BJ (cell line): Measurements from ENCODE around the gene RBM23. TPM values are rescaled to one million over a fixed set of nuclear protein-coding genes. Genes with fewer than 3 reads are reported as not detected.
"Not testable (repeated sequence)": the region's sequence is repeated elsewhere in the genome, so short reads cannot be mapped to it uniquely, and the experiment has no call there.

Source experiments
- CTCF ChIA-PET: fragments of 350-600 bp; formaldehyde crosslinking; extraction: SDS; loops from one replicate; lab custom pipeline; 2021; ENCODE audit warnings: antibody characterized with exemption, inconsistent platforms; lab: Yijun Ruan, JAX
- POLR2A ChIA-PET: fragments of 300-600 bp; sonication (Branson Sonifier 250); formaldehyde crosslinking; extraction: SDS; loops from one replicate; lab custom pipeline; 2021; ENCODE audit warnings: antibody characterized with exemption; lab: Charles Lee
- DNase-seq: peaks from one replicate; pipeline ENCODE4 v3.0.0-alpha.2; 2011; ENCODE audit warnings: low read depth
- H3K27me3 ChIP-seq: 2 replicates; pipeline ENCODE4 v1.6.0; 2011; ENCODE audit warnings: low read length; ENCODE audit not compliant: control insufficient read depth, insufficient read depth
- H3K36me3 ChIP-seq: 2 replicates; pipeline ENCODE4 v1.5.1; 2011; ENCODE audit warnings: low read length; ENCODE audit not compliant: control insufficient read depth, insufficient read depth
- H3K4me3 ChIP-seq: 2 replicates; pipeline ENCODE4 v1.5.1; 2011; ENCODE audit warnings: low read depth, mild to moderate bottlenecking, control low read depth, low read length
- polyA minus RNA-seq: library from RNA; depleted of rRNA, polyadenylated mRNA; stranded (reverse); fragments of >200 nt; gene quantifications from 2 replicates; pipeline ENCODE4 v1.2.3, GENCODE V29; 2011; rRNA and poly(A)+ RNA removed
- polyA plus RNA-seq: library from polyadenylated mRNA; depleted of rRNA; stranded (reverse); fragments of >200 nt; gene quantifications from 2 replicates; pipeline ENCODE4 v1.2.3, GENCODE V29; 2011; rRNA removed
- TF ChIP-seq, protein P1 (sequence below): IDR thresholded peaks from 2 replicates; pipeline ENCODE4 v1.5.1; 2011; ENCODE audit warnings: low read depth, mild to moderate bottlenecking, control low read depth, inconsistent platforms, low read length, moderate library complexity; ENCODE audit not compliant: insufficient read depth

RBM23 gene
- polyA plus RNA-seq (54.1 and 60.9 TPM in 2 replicates), polyA minus RNA-seq (55.6 and 56.3 TPM in 2 replicates)

DNA sequence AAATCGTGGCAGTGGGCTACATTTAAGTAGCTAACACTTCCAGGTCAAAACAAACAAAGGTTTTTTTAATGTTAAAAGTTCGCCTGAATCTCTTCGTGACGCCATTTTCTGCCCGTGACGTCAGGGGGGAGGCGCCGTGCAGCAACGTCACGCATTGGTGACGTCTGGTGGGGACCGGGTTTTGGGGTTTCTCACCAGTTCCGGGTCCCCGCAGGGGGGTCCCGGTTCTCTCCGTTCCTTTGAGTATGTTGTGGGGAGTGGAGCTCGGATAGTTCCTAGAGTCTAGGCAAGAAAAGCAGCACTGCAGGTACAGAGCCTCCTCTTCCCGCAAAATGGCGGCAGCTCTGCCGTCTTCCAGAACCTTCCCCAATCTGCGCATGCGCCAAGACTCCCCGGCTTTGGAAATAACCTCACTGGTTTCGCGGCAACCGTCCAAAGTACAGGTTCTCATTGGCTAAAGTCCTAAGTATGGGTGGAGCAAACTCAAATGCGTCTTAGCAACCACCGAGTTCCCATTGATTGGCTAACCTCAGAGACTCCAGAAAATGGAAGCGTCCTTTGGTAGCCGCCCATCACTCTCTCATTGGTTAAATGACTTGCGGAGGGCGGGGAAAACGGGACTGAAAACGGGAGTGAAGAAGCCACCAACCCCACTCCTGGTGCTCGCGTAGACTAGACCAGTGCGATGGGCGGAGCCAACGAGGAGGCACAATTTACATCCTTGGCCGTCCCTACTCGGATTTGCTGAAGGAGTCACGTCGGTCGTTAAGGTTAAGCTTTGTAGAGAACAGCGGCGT, at the start of gene RBM23:
TSS of gene RBM23 (minus strand) at position 346 of the 797 bp plus-strand sequence.
- Histone ChIP-seq H3K36me3 (peaks cover 17% of the 10 kb centered on the region), H3K4me3 (peak within 1 kb of the TSS; percentile 74), H3K27me3 (no peaks in the 10 kb centered on the region)
- TF ChIP-seq, protein P1, sequence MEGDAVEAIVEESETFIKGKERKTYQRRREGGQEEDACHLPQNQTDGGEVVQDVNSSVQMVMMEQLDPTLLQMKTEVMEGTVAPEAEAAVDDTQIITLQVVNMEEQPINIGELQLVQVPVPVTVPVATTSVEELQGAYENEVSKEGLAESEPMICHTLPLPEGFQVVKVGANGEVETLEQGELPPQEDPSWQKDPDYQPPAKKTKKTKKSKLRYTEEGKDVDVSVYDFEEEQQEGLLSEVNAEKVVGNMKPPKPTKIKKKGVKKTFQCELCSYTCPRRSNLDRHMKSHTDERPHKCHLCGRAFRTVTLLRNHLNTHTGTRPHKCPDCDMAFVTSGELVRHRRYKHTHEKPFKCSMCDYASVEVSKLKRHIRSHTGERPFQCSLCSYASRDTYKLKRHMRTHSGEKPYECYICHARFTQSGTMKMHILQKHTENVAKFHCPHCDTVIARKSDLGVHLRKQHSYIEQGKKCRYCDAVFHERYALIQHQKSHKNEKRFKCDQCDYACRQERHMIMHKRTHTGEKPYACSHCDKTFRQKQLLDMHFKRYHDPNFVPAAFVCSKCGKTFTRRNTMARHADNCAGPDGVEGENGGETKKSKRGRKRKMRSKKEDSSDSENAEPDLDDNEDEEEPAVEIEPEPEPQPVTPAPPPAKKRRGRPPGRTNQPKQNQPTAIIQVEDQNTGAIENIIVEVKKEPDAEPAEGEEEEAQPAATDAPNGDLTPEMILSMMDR, result no peak
- ChIA-PET CTCF (interaction anchor here (0.9 to 3.2 kb wide), 7 partner anchors 11 to 139 kb away, joined by 3 to 17 read pairs (median 3); partner anchors contain the start of gene PRMT5), POLR2A (interaction anchor here (0.9 kb wide), 1 partner anchor 139 kb away, joined by 3 read pairs; no protein-coding TSS in a partner anchor)
- peak; percentile 100 for DNase-seq

DNA sequence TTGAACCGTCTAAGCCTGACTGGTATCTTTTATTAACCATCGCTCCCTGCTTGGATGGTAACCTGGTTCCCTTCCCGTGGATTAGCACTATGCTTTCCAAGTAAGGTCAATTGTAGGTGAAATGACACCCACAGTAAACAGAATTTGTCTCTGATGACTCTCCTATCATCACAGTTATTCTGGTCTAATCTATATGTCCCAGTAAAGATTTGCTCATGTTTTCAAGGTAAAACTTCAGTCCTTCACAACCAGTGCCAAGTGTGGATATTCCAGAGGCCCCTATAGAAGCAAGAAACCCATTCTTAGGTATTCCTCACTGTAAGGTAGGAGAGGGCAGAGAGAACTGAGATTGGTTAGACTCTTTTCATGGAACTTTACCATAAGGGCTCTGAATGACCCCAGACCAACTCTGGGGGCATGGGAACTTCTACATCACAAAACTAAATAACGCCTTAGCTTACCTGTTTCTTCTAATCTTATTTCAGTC, 47.9 kb upstream of the RBM23 start:
- POLR2A ChIA-PET, result interaction anchor here (1.0 kb wide), 1 partner anchor 11 kb away, joined by 3 read pairs; no protein-coding TSS in a partner anchor
- CTCF ChIA-PET, result interaction anchor here (1.0 to 2.9 kb wide), 2 partner anchors 15 to 37 kb away, joined by 4 to 13 read pairs; partner anchors contain the start of genes AJUBA and PRMT5

DNA sequence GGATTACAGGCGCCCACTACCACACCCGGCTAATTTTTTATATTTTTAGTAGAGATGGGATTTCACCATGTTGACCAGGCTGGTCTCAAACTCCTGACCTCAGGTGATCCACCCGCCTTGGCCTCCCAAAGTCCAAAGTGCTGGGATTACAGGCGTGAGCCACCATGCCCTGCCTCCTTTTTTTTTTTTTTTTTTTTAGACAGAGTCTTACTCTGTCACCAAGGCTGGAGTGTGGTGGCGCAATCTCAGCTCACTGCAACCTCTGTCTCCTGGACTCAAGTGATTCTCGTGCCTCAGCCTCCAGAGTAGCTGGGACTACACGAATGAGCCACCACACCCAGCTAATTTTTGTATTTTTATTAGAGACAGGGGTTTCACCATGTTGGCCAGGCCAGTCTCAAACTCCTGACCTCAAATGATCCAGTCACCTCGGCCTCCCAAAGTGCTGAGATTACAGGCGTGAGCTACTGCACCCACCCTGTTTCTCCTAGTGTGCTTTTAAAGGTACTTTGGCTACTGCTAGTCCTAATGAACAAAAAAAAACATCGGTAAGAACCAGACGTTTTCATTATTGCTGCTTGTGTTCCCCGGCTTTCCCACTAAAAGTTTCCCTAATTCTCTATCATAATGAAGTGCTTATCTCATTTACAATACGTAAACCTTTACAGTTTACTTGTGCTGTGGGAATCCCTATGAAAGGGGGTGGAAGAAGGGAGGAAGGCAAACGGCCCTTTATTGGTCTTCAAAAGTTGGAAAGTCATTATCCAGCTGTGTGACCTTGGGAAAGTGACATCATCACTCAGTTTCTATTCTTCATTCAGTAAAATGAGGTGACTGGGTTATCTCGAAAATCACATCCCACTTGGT, 47.2 kb upstream of the RBM23 start:
- not testable (repeated sequence) for DNase-seq, H3K4me3 ChIP-seq, H3K36me3 ChIP-seq, H3K27me3 ChIP-seq
- ChIA-PET CTCF (interaction anchor here (1.0 kb wide), 1 partner anchor 37 kb away, joined by 4 read pairs; the partner anchor contains the start of gene PRMT5), POLR2A (interaction anchor here (0.6 to 1.0 kb wide), 2 partner anchors 12 to 351 kb away, joined by 3 to 21 read pairs; no protein-coding TSS in a partner anchor)

More for the DNA sequence above, 47.9 kb upstream of the RBM23 start:
- TF ChIP-seq, protein P1, result no peak
- Histone ChIP-seq H3K36me3 (peaks cover 3% of the 10 kb centered on the region; the same call in 1 of the 2 replicates), H3K4me3 (no peak overlapping the region), H3K27me3 (no peaks in the 10 kb centered on the region)
- no peak for DNase-seq

DNA sequence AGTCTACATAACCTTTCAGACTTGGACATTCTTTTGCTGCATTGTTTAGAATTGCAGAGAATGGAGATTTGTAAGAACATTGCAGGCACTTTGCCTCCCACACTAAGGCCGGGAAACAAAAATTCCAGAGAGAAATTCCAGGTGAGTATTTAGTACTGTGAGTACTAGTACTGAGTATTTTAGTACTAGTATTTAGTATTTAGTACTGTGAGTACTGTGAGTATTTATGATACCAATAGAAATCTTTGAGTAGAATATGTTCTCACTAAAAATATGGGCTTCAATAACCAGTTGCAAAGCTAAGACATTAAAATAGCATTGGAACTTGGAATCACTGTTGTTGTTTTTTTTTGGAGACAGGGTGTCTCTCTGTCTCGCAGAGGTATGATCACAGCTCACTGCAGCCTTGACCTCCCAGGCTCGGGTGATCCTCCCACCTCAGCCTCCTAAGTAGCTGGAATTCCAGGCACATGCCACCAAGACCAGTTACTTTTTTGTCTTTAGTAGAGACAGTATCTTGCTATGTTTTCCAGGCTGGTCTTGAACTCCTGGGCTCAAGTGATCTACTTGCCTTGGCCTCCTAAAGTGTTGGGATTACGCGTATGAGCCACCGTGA, 43.2 kb upstream of the RBM23 start:
- CTCF ChIA-PET, result interaction anchor here (1.0 to 3.6 kb wide), 5 partner anchors 11 to 96 kb away, joined by 3 to 19 read pairs (median 4); partner anchors contain the start of gene PRMT5
- no peaks in the 10 kb centered on the region for H3K36me3 ChIP-seq
- POLR2A ChIA-PET, result no interaction called here
- no peak overlapping the region for H3K4me3 ChIP-seq
- DNase-seq, result no peak
- H3K27me3 ChIP-seq, result no peaks in the 10 kb centered on the region; the same call in 1 of the 2 replicates
- TF ChIP-seq, protein P1, result no peak
